Skeletal muscle tissue (tissue), 4 donors: Measurements from ENCODE around the gene C3orf22. TPM values are rescaled to one million over a fixed set of nuclear protein-coding genes. Genes with fewer than 3 reads are reported as not detected.

ENCODE experiments used
- H3K27ac ChIP-seq: one replicate; pipeline ENCODE4 v1.7.0; 2013; ENCODE audit warnings: mild to moderate bottlenecking, low read depth, low read length, inconsistent platforms
- H3K27me3 ChIP-seq, 3 donors: one replicate each; pipeline ENCODE4 v1.7.0; 2013; ENCODE audit warnings: low read length in 3 of 3; ENCODE audit not compliant: control insufficient read depth in 3 of 3, insufficient read depth in 3 of 3
- H3K36me3 ChIP-seq, 3 donors: one replicate each; pipeline ENCODE4 v1.7.0; 2013; ENCODE audit warnings: low read length in 3 of 3; ENCODE audit not compliant: control insufficient read depth in 3 of 3, insufficient read depth in 3 of 3
- H3K4me1 ChIP-seq, 3 donors: one replicate each; pipeline ENCODE4 v1.7.0; 2013; ENCODE audit warnings: low read length in 3 of 3, mild to moderate bottlenecking in 3 of 3; ENCODE audit not compliant: control insufficient read depth in 3 of 3, insufficient read depth in 3 of 3
- H3K4me3 ChIP-seq, 3 donors: one replicate each; pipeline ENCODE4 v1.7.0; 2013; ENCODE audit warnings: low read length in 3 of 3
- H3K9ac ChIP-seq, 3 donors: one replicate each; pipeline ENCODE4 v1.7.0; 2013; ENCODE audit warnings: low read length in 3 of 3, mild to moderate bottlenecking in 3 of 3, moderate library complexity in 2 of 3, low read depth in 1 of 3
- H3K9me3 ChIP-seq, 3 donors: one replicate each; pipeline ENCODE4 v1.7.0; 2013; ENCODE audit warnings: low read length in 3 of 3; ENCODE audit not compliant: control insufficient read depth in 3 of 3
- total RNA-seq: library from RNA; depleted of rRNA; stranded (reverse); fragments of >200 nt; gene quantifications from one replicate; pipeline ENCODE4 v1.2.3, GENCODE V29; 2014
- donor health status: Osteomylitis.

C3orf22 gene
- total RNA-seq, 1 donor from 2014 or later: under 0.01 TPM

GRCh38 chr3:126551121-126551838, 7.5 kb downstream of the C3orf22 start:
- Histone ChIP-seq H3K36me3 (no peaks in the 10 kb centered on the region), H3K27me3 (peaks cover 6 to 12% (median 8%) of the 10 kb centered on the region in 3 donors), H3K9me3 (no peaks in the 10 kb centered on the region), H3K27ac (no peak overlapping the region), H3K4me1 (peaks cover 4 to 20% (median 7%) of the 10 kb centered on the region in 3 donors), H3K4me3 (no peak overlapping the region), H3K9ac (no peak overlapping the region)

GRCh38 chr3:126550488-126551051, 8.2 kb downstream of the C3orf22 start:
- Histone ChIP-seq H3K27ac (no peak overlapping the region), H3K36me3 (no peaks in the 10 kb centered on the region), H3K4me3 (no peak overlapping the region), H3K4me1 (peaks cover 4 to 20% (median 7%) of the 10 kb centered on the region in 3 donors), H3K9me3 (no peaks in the 10 kb centered on the region), H3K9ac (no peak overlapping the region), H3K27me3 (peaks cover 6 to 12% (median 8%) of the 10 kb centered on the region in 3 donors)

- peaks cover 4 to 20% (median 7%) of the 10 kb centered on the region in 3 donors for H3K4me1 ChIP-seq
- no peak overlapping the region for H3K27ac ChIP-seq
- H3K4me3 ChIP-seq: no peak overlapping the region
- H3K9ac ChIP-seq: no peak overlapping the region
- no peaks in the 10 kb centered on the region for H3K9me3 ChIP-seq
- H3K27me3 ChIP-seq: peaks cover 6 to 12% (median 8%) of the 10 kb centered on the region in 3 donors
- H3K36me3 ChIP-seq: no peaks in the 10 kb centered on the region
Measured at GRCh38 chr3:126549861-126550487, 8.8 kb downstream of the C3orf22 start.

- Histone ChIP-seq H3K36me3 (no peaks in the 10 kb centered on the region), H3K4me3 (no peak overlapping the region), H3K9ac (no peak overlapping the region), H3K27ac (no peak overlapping the region), H3K27me3 (peaks cover 12 to 19% (median 18%) of the 10 kb centered on the region in 3 donors), H3K9me3 (no peaks in the 10 kb centered on the region), H3K4me1 (peaks cover 4 to 20% (median 9%) of the 10 kb centered on the region in 3 donors)
Measured at GRCh38 chr3:126548556-126549466, 9.9 kb downstream of the C3orf22 start.

- Histone ChIP-seq H3K4me1 (peaks cover 4 to 20% (median 9%) of the 10 kb centered on the region in 3 donors), H3K27me3 (peaks cover 21 to 29% (median 29%) of the 10 kb centered on the region in 3 donors), H3K4me3 (no peak overlapping the region), H3K36me3 (no peaks in the 10 kb centered on the region), H3K9ac (no peak overlapping the region), H3K9me3 (no peaks in the 10 kb centered on the region), H3K27ac (no peak overlapping the region)
Measured at GRCh38 chr3:126547721-126548120, 11.0 kb downstream of the C3orf22 start.

GRCh38 chr3:126546549-126547239, 12.0 kb downstream of the C3orf22 start:
- peaks cover 4 to 16% (median 9%) of the 10 kb centered on the region in 3 donors for H3K4me1 ChIP-seq
- peaks cover 31 to 40% (median 38%) of the 10 kb centered on the region in 3 donors for H3K27me3 ChIP-seq
- no peaks in the 10 kb centered on the region for H3K9me3 ChIP-seq
- no peaks in the 10 kb centered on the region for H3K36me3 ChIP-seq
- no peak overlapping the region for H3K4me3 ChIP-seq
- H3K9ac ChIP-seq: no peak overlapping the region
- no peak overlapping the region for H3K27ac ChIP-seq

GRCh38 chr3:126546013-126546412, 12.7 kb downstream of the C3orf22 start:
- Histone ChIP-seq H3K4me3 (no peak overlapping the region), H3K27ac (no peak overlapping the region), H3K27me3 (peaks cover 33 to 47% (median 44%) of the 10 kb centered on the region in 3 donors), H3K36me3 (no peaks in the 10 kb centered on the region), H3K9ac (no peak overlapping the region), H3K9me3 (no peaks in the 10 kb centered on the region), H3K4me1 (peaks cover 4 to 18% (median 6%) of the 10 kb centered on the region in 3 donors)

GRCh38 chr3:126545544-126545943, 13.2 kb downstream of the C3orf22 start:
- Histone ChIP-seq H3K9me3 (no peaks in the 10 kb centered on the region), H3K27me3 (peaks cover 33 to 51% (median 46%) of the 10 kb centered on the region in 3 donors), H3K36me3 (no peaks in the 10 kb centered on the region), H3K4me3 (no peak overlapping the region), H3K4me1 (peaks cover 4 to 18% (median 7%) of the 10 kb centered on the region in 3 donors), H3K27ac (no peak overlapping the region), H3K9ac (no peak overlapping the region)
